Mesenchymal stem cell (in vitro differentiated cells and primary cell): ENCODE data around the gene TMPRSS4.
A peak's percentile ranks its signal among the peaks of the same experiment; 100 is the strongest.

Source experiments
- DNase-seq: peaks from one replicate; pipeline ENCODE4 v3.0.0-alpha.2; 2013
- H2AFZ ChIP-seq: one replicate; pipeline ENCODE4 v1.6.1; 2013; ENCODE audit warnings: low read depth, mild to moderate bottlenecking, control low read depth, inconsistent platforms, low read length, moderate library complexity
- H2AK5ac ChIP-seq: 2 replicates; pipeline ENCODE4 v1.6.1; 2013; ENCODE audit warnings: low read length, moderate library complexity, mild to moderate bottlenecking, inconsistent platforms; ENCODE audit not compliant: severe bottlenecking
- H2BK120ac ChIP-seq: one replicate; pipeline ENCODE4 v1.6.1; 2013; ENCODE audit warnings: low read depth, mild to moderate bottlenecking, inconsistent platforms, low read length, moderate library complexity
- H2BK12ac ChIP-seq, 2 experiments: one replicate each; pipeline ENCODE4 v1.6.1; 2013; ENCODE audit warnings: inconsistent platforms in 2 of 2, low read length in 2 of 2, mild to moderate bottlenecking in 2 of 2, moderate library complexity in 2 of 2, control low read depth in 1 of 2
- H2BK15ac ChIP-seq: one replicate; pipeline ENCODE4 v1.6.1; 2013; ENCODE audit warnings: mild to moderate bottlenecking, low read depth, inconsistent platforms; ENCODE audit not compliant: poor library complexity, severe bottlenecking
- H2BK5ac ChIP-seq: 2 replicates; pipeline ENCODE4 v1.6.1; 2013; ENCODE audit warnings: low read depth, mild to moderate bottlenecking, low read length, control low read depth, inconsistent platforms; ENCODE audit not compliant: poor library complexity, severe bottlenecking
- H3K14ac ChIP-seq, 2 experiments: one replicate each; pipeline ENCODE4 v1.6.1; 2013; ENCODE audit warnings: inconsistent platforms in 2 of 2, low read length in 2 of 2, control low read depth in 1 of 2, mild to moderate bottlenecking in 1 of 2, moderate library complexity in 1 of 2
- H3K18ac ChIP-seq, 2 experiments: one replicate each; pipeline ENCODE4 v1.6.1; 2013; ENCODE audit warnings: inconsistent platforms in 2 of 2, low read length in 2 of 2, control low read depth in 1 of 2, low read depth in 1 of 2, mild to moderate bottlenecking in 1 of 2
- H3K23ac ChIP-seq, 2 experiments: one replicate each; pipeline ENCODE4 v1.6.1; 2013; ENCODE audit warnings: inconsistent platforms in 2 of 2, low read length in 2 of 2, mild to moderate bottlenecking in 2 of 2, moderate library complexity in 2 of 2, control low read depth in 1 of 2
- H3K27ac ChIP-seq: 2 replicates; pipeline ENCODE4 v1.5.1; 2013; ENCODE audit warnings: mild to moderate bottlenecking, moderate library complexity, low read length, control low read depth, inconsistent platforms; ENCODE audit not compliant: poor library complexity, severe bottlenecking
- H3K27me3 ChIP-seq, 2 experiments: 2 replicates each; pipeline versions ENCODE4 v1.6.1 to v1.7.0; 2013; ENCODE audit warnings: low read length in 2 of 2, mild to moderate bottlenecking in 2 of 2, moderate library complexity in 2 of 2, control low read depth in 1 of 2, inconsistent platforms in 1 of 2; ENCODE audit not compliant: control insufficient read depth in 1 of 2, insufficient read depth in 1 of 2
- H3K36me3 ChIP-seq, 2 experiments: 2 replicates each; pipeline versions ENCODE4 v1.6.1 to v1.7.0; 2013; ENCODE audit warnings: low read length in 2 of 2, control low read depth in 1 of 2, inconsistent platforms in 1 of 2, low read depth in 1 of 2, mild to moderate bottlenecking in 1 of 2; ENCODE audit not compliant: insufficient read depth in 2 of 2, control insufficient read depth in 1 of 2
- H3K4ac ChIP-seq, 2 experiments: one replicate each; pipeline ENCODE4 v1.6.1; 2013; ENCODE audit warnings: inconsistent platforms in 2 of 2, low read length in 2 of 2, mild to moderate bottlenecking in 2 of 2, moderate library complexity in 2 of 2, control low read depth in 1 of 2, low read depth in 1 of 2
- H3K4me1 ChIP-seq: 2 replicates; pipeline ENCODE4 v1.6.1; 2013; ENCODE audit warnings: low read depth, low read length, control low read depth; ENCODE audit not compliant: control insufficient read depth, insufficient read depth
- H3K4me2 ChIP-seq: 2 replicates; pipeline ENCODE4 v1.6.1; 2013; ENCODE audit warnings: low read length, mild to moderate bottlenecking, inconsistent platforms; ENCODE audit not compliant: poor library complexity, severe bottlenecking
- H3K4me3 ChIP-seq, 2 experiments: 2 replicates each; pipeline versions ENCODE4 v1.5.1 to v1.7.0; 2013; ENCODE audit warnings: low read length in 2 of 2, mild to moderate bottlenecking in 2 of 2, control low read depth in 1 of 2, low read depth in 1 of 2; ENCODE audit not compliant: insufficient read depth in 1 of 2
- H3K79me1 ChIP-seq: replicated peaks from 2 replicates; pipeline ENCODE4 v1.6.1; 2013; ENCODE audit warnings: mild to moderate bottlenecking, control low read depth, low read length, inconsistent platforms; ENCODE audit not compliant: poor library complexity, severe bottlenecking
- H3K9ac ChIP-seq: 2 replicates; pipeline ENCODE4 v1.7.0; 2013; ENCODE audit warnings: mild to moderate bottlenecking, low read length, moderate library complexity
- H3K9me3 ChIP-seq: 2 replicates; pipeline ENCODE4 v1.7.0; 2013; ENCODE audit warnings: mild to moderate bottlenecking, low read length; ENCODE audit not compliant: control insufficient read depth
- H4K8ac ChIP-seq: one replicate; pipeline ENCODE4 v1.6.1; 2013; ENCODE audit warnings: inconsistent platforms, mild to moderate bottlenecking, low read length, moderate library complexity
- H4K91ac ChIP-seq: one replicate; pipeline ENCODE4 v1.6.1; 2013; ENCODE audit warnings: mild to moderate bottlenecking, low read length, inconsistent platforms
- WGBS: methylation state at CpG from one replicate; pipeline ENCODE4 v1.1.7; 2013; ENCODE audit warnings: mixed read lengths; 5-methylcytosine and 5-hydroxymethylcytosine counted together

Gene TMPRSS4

DNA sequence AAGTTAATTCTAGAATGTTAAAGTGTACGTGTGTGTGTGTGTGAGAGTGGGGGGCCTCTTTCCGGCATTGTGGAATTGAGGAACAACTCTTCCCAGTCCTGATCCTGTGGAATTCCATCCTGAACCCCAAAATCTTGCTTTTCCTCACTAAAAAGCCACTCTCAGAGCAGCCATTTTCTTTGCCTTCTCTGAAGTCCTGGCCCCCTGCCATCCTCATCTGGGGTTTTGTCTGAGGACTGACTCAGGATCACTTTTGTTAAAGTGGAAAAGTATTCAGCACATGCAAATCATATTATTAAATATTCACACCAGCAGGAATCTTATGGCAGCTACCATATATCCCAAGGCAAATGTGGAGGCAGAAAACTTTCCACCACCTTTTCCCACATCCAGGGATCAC is 72.0 kb downstream of the TMPRSS4 start:
- H3K14ac ChIP-seq: no peak overlapping the region
- H2BK12ac ChIP-seq: no peak overlapping the region
- peaks cover 89 to 98% of the 10 kb centered on the region in 2 experiments for H3K27me3 ChIP-seq
- no peak overlapping the region for H3K4ac ChIP-seq
- H2AFZ ChIP-seq: no peak overlapping the region
- H3K27ac ChIP-seq: no peak overlapping the region
- no peak overlapping the region for H2AK5ac ChIP-seq
- H3K79me1 ChIP-seq: no peaks in the 10 kb centered on the region
- no peak overlapping the region for H3K9ac ChIP-seq
- no peak overlapping the region for H4K8ac ChIP-seq
- H3K18ac ChIP-seq: no peak overlapping the region
- no peak for DNase-seq
- no peaks in the 10 kb centered on the region for H3K9me3 ChIP-seq
- no peaks in the 10 kb centered on the region for H3K36me3 ChIP-seq
- H2BK120ac ChIP-seq: no peak overlapping the region
- H4K91ac ChIP-seq: no peak overlapping the region
- H2BK5ac ChIP-seq: no peak overlapping the region
- H3K4me3 ChIP-seq: no peak overlapping the region
- H3K4me2 ChIP-seq: no peak overlapping the region
- H2BK15ac ChIP-seq: no peak overlapping the region
- WGBS: 100% methylated on average over 1 of the region's 2 CpGs
- H3K23ac ChIP-seq: no peak overlapping the region
- H3K4me1 ChIP-seq: peaks cover 21% of the 10 kb centered on the region

DNA sequence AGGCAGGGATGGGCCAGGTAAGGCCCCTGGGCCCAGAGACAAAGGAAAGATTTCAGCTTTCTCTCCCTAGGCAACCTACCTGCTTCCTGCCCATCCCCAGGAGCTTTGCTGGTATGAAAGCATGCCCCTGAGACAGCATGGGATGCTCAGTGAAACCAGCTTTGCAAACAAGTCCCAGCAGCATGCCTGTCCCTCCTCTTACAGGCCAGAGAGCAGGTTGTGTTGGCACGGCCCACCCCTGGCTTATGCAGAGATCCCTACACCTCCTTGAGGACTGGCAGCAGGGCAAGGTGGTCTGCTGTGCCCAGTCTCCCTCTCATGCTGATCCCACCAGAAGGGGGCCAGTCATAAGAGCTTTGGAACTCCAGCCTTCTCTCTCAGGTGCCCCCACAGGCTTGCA is 72.6 kb downstream of the TMPRSS4 start:
- no peak overlapping the region for H3K23ac ChIP-seq
- H3K79me1 ChIP-seq: no peaks in the 10 kb centered on the region
- no peak overlapping the region for H3K9ac ChIP-seq
- no peak overlapping the region for H3K4me2 ChIP-seq
- peaks cover 21% of the 10 kb centered on the region for H3K4me1 ChIP-seq
- no peak overlapping the region for H3K14ac ChIP-seq
- no peak overlapping the region for H2BK15ac ChIP-seq
- H4K8ac ChIP-seq: no peak overlapping the region
- H2BK5ac ChIP-seq: no peak overlapping the region
- no peak overlapping the region for H3K18ac ChIP-seq
- no peak overlapping the region for H2AK5ac ChIP-seq
- no peak overlapping the region for H2BK120ac ChIP-seq
- H3K27me3 ChIP-seq: peaks cover 89 to 98% of the 10 kb centered on the region in 2 experiments
- H2BK12ac ChIP-seq: no peak overlapping the region
- DNase-seq: no peak
- WGBS: 76% methylated on average over 1 of the region's 1 CpG
- no peak overlapping the region for H4K91ac ChIP-seq
- H3K36me3 ChIP-seq: no peaks in the 10 kb centered on the region
- no peak overlapping the region for H3K4ac ChIP-seq
- no peaks in the 10 kb centered on the region for H3K9me3 ChIP-seq
- H3K4me3 ChIP-seq: no peak overlapping the region
- H3K27ac ChIP-seq: no peak overlapping the region
- H2AFZ ChIP-seq: no peak overlapping the region

DNA sequence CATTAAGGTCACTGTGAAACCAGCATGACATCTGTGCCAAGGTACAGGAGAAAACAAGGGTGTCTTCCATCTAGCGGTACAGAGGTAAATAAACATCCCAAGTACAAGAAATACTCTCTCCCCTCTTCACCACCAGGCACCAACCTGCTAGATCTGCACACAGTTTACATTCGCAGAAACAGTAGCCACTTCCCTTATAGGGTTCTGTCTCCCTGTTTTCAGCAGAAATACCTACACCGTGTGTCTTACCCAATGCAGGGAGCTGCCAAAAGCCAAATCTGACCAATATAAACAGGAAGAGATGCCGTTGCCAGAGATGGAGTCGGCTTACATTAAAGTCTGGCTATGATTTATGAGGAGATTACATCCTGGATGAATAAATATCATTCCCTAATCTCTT is 74.6 kb downstream of the TMPRSS4 start:
- Histone ChIP-seq H3K23ac (no peak overlapping the region), H3K4me2 (no peak overlapping the region), H3K18ac (no peak overlapping the region), H3K27ac (no peak overlapping the region), H3K4ac (no peak overlapping the region), H3K27me3 (peaks cover 97 to 99% of the 10 kb centered on the region in 2 experiments), H3K9me3 (no peaks in the 10 kb centered on the region), H2BK5ac (no peak overlapping the region), H3K4me3 (no peak overlapping the region), H3K36me3 (no peaks in the 10 kb centered on the region), H2BK15ac (no peak overlapping the region), H3K14ac (no peak overlapping the region), H4K8ac (no peak overlapping the region), H2BK120ac (no peak overlapping the region), H2BK12ac (no peak overlapping the region), H2AFZ (no peak overlapping the region), H3K4me1 (peaks cover 15% of the 10 kb centered on the region), H3K9ac (no peak overlapping the region), H4K91ac (no peak overlapping the region), H3K79me1 (no peaks in the 10 kb centered on the region), H2AK5ac (no peak overlapping the region)
- 76% methylated on average over 2 of the region's 5 CpGs for WGBS
- DNase-seq: no peak

GRCh38 chr11:118152020-118152551 is 75.2 kb downstream of the TMPRSS4 start:
- Histone ChIP-seq H3K4me2 (peak overlapping the region; percentile 99), H4K91ac (no peak overlapping the region), H3K27ac (no peak overlapping the region), H2BK5ac (no peak overlapping the region), H2BK12ac (no peak overlapping the region), H3K9me3 (no peaks in the 10 kb centered on the region), H3K4me3 (peak overlapping the region in 1 of 2 experiments; percentile 75), H3K36me3 (no peaks in the 10 kb centered on the region), H2BK120ac (no peak overlapping the region), H3K9ac (no peak overlapping the region), H3K27me3 (peaks cover 97 to 99% of the 10 kb centered on the region in 2 experiments), H3K18ac (no peak overlapping the region), H3K14ac (no peak overlapping the region), H3K23ac (peak overlapping the region in 1 of 2 experiments; percentile 53), H3K79me1 (no peaks in the 10 kb centered on the region), H2BK15ac (no peak overlapping the region), H4K8ac (no peak overlapping the region), H3K4me1 (peaks cover 21% of the 10 kb centered on the region), H3K4ac (no peak overlapping the region), H2AK5ac (no peak overlapping the region), H2AFZ (no peak overlapping the region)
- DNase-seq: no peak
- 12% methylated on average over 10 of the region's 16 CpGs for WGBS
